NCI-H69 (cell line): ENCODE results near the gene KIAA1671.
"Not testable (repeated sequence)": the region's sequence is repeated elsewhere in the genome, so short reads cannot be mapped to it uniquely, and the experiment has no call there.

Experiments used
- DNase-seq: peaks from one replicate; lab custom pipeline; 2025; lab: John Stamatoyannopoulos, UW

The KIAA1671 gene

DNA sequence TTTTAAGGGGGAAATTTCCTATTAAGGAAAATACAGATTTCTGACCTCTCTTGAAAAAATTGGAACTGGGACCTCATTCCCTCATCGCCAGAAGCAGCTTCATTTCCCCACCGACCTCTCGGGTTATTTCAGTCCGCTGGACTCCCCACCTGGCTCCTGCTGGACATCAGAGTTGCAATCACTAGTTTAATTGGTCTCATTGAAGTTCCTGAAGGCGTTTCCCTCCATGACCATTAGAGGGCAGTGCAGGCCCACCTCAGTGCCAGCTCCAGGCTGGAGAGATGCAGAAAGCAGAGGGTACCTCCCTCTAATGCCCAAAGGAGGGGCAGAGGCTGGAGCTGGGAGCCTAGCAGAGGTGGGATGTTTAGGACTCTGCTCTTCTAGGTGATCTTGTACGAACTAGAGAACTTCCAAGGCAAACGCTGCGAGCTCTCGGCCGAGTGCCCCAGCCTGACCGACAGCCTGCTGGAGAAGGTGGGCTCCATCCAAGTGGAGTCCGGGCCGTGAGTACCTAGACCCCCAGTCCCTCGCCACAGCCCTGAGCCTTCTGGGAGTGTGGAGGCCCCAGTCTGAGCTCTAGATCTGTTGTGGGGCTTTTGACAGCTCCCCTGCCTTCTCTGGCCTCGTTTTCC is 249.9 kb downstream of the KIAA1671 start:
- peak; percentile 77 for DNase-seq

DNA sequence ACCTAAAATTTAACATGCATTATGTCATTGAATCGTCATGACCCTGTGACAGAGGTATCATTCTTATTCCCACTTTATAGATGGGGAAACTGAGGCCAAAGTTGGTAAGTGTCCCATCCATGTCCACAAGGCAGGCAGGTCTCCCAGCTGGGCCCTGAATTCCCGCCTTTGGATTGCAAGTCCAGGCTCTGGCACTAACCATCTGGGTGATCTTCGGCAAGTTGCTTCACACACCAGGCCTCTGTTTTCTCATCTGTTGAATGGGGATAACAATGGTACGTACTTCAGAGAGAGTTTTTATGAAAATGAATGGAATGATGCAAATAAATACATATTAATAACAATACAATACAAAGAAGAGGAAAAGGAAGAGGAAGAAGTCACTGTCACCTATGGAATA is 250.6 kb downstream of the KIAA1671 start:
- no peak for DNase-seq

DNA sequence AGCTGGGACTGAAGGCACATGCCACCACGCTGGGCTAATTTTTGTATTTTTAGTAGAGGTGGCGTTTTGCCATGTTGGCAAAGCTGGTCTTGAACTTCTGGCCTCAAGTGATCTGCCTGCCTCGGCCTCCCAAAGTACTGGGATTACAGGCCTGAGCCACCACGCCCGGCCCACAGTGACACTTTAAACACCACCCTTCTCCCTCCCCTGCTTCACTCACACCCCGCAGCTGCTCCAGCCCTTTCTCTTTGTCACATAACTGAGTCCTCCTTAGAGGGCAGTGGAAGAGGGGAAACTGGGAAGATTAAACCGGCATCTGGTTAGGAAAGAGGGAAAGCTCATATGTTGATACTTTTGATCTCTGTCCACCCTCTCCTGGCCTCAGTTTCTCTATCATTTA is 252.0 kb downstream of the KIAA1671 start:
- not testable (repeated sequence) for DNase-seq

DNA sequence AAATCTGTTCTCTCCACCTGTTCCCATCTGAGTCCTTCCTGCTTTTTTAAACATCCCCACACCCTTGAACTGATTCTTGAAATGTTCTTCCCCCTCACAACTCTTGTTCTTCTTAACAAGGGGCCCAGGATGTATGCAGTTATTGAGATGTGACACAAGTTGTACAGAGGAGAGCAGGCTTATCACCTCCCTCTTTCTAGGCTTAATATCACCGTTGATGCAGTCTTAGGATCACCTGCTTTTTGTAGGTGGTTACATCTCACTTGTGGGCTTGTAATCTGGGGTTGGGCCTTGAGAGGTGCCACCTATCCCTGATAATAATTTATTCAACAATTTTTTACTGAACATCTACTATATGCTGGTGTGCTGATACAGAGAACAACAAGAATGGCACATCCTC is 253.3 kb downstream of the KIAA1671 start:
- no peak for DNase-seq

DNA sequence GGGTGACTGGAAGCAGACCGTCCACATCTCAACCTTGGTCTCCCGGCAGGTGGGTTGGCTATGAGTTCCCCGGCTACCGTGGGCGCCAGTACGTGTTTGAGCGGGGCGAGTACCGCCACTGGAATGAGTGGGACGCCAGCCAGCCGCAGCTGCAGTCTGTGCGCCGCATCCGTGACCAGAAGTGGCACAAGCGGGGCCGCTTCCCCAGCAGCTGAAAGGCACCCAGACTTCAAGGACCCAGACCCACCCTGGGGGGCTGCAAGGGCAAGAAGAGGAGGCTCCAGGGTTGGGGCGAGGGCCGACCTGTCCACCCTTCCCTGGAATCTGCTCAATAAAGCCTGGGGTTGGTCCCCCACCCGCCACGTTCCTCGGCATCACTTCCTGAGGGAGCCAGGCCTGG is 254.5 kb downstream of the KIAA1671 start:
- DNase-seq: no peak

DNA sequence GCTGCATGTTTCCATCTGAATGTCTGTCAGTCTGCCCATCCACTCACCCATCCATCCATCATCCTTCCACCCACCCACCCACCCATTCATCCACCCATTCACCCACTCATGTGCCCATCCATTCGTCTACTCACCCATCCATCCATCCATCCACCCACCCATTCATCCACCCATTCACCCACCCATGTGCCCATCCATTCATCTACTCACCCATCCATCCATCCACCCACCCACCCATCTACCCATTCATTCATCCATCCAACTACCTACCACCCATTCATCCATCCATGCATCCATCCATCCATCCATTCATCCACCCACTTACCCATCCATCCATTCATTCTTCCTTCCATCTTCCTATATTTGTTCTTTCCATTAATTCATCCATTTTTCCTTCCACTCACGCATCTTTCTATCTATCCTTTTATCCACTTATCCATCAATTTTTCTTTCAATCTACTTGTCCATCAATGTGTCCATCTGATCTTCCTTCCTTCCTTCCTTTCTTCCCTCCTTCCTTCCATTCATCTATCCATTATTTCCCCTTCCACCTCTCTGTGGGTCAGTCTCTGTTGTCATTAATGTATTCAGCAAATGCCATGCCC is 255.1 kb downstream of the KIAA1671 start:
- no peak for DNase-seq

DNA sequence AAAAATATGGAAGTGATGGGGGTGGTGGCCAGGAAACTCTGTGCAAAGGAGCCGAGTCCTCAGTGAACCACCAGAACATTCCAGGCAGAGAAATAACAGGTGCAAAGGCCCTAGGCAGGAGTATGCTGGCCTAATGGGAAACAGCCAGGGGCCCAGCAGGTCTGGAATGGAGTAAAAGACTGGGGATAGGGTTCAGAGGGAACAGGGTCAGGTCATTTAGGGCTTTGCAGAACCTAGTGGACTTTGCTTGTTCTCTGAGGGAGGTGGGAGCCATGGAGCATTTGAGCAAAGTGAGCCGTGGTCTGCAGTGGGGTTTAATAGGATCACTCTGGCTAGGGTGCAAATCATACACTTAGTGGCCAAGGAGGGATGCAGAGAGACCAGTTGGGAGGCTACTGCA is 255.8 kb downstream of the KIAA1671 start:
- DNase-seq: no peak

DNA sequence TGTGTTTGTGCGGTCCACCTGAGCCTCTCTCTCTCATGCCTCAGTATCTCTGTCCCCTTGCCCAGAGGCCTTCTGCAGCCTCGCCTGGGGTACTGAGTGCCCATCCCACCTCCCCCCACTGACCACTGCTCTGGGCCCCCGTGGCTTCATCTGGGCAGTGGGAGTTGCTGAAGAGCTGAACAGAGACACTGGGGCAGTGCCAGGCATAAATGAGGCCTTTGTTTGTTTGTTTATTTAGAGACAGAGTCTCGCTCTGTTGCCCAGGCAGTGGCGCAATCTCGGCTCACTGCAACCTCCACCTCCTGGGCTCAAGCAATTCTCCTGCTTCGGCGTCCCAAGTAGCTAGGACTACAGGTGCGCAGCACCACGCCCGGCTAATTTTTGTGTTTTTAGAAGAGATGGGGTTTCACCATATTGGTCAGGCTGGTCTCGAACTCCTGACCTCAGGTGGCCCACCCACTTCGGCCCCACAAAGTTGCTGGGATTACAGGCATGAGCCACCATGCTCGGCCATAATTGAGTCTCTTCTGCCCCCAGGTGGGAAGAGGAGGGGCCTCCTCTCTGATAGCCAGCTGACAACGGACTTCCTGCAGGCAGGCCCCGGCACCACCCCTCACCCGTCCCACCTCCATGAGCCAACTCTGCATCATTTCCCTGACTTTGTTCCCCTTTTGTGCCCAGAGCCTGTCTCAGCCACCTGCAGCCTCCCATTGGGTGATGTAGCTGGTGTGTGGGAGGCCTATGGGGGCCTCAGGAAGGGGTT is 256.4 kb downstream of the KIAA1671 start:
- DNase-seq: peak; percentile 11

DNA sequence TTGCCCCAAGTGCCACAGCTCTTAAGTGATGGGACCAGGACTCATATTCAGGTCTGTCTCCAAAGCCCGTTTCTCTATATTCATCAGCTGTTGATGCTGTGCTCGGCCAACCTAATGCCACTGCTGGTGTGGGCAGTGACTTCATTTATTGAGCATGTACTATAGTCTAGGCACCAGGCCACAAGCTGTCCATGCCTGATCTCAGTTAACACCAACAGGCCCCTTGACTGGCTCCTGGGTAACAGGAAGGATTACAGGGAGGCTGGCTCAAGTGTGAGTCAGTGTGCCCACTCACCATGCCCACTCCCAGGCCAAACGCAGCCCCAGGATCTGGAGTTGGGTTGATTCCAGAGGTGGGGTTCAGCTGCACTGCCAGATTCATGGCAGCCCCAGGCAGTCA is 258.3 kb downstream of the KIAA1671 start:
- no peak for DNase-seq

DNA sequence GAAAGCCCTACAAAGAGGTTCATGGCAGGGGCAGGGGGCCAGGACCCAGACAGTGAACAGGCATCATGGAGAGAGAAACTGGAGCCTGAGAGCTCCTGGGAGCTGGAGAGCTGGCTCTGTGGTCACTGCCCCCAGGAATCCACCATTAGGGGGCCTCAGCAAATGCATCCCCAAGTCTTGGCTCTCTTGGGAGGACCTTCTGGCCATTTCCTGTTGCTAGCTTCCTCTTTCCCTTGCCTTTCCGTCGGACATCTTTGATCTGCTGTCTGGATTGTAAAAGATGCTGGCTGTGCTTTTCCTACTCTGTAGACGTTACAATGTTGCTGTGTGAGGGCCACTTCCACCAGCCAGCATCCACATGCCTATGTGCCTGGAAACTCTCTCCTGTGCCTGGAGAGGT is 259.8 kb downstream of the KIAA1671 start:
- DNase-seq: no peak

DNA sequence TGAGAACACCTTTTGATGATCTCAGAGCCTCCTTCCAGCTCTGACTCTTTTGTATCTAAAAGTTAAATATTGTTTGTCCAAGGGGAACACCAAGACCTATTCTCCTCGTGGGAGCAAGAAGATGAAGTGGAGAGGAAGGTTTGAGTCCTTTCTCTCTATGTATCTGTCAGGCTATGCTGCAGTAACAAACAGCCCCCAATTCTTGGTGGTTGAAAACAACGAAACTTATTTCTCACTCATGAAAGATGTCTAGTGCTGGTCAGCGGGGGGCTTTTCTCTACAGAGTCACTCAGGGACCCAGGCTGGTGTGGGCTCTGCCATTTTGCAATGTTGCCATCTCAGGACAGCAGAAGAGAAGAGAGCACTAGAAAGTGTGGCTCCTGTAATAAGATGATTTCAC is 260.7 kb downstream of the KIAA1671 start:
- DNase-seq: no peak

DNA sequence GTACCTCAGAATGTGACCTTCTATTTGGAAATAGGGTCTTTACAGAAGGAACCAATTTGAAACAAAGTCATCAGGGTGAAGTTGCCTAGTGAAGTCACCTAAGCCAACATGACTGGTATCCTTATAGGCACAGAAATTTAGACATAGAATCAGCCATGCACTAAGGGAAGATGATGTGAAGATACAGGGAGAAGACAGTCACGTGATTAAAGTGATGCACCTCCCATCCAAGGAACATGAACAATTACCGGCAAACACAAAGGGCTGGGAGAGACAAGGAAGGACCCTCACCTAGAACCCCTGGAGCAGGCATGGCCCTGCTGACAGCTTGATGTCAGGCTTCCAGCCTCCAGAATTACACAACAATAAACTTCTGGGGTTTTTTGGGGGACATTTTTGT is 263.7 kb downstream of the KIAA1671 start:
- no peak for DNase-seq

DNA sequence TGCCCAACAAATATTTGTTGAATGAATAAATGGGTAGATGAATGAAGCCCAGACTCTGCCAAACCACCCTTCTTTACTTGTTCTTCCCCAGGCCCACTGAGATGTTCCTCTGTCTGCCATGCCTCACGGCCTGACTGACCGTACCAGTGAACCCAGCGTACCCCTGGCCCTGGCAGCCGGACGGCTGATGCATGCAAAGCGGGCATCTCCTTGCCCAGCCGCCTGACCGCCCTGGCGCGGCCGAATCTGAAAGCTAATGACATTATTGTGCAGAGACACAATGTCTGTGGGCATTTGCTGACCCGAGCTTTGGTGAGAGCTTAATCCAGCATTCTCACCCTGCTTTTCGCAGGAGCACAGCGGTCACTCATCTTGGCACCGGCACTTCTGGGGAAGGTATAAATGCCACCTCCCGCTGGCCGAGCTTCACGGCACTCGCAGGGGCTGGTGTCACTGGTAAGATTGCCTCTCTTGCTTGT is 266.7 kb downstream of the KIAA1671 start, which contains the start of gene CRYBB2:
Gene CRYBB2, plus strand, starts transcription at position 429 of the 479 bp plus-strand sequence. CDS start 1,791 bp downstream, outside the sequence.
- DNase-seq: no peak

DNA sequence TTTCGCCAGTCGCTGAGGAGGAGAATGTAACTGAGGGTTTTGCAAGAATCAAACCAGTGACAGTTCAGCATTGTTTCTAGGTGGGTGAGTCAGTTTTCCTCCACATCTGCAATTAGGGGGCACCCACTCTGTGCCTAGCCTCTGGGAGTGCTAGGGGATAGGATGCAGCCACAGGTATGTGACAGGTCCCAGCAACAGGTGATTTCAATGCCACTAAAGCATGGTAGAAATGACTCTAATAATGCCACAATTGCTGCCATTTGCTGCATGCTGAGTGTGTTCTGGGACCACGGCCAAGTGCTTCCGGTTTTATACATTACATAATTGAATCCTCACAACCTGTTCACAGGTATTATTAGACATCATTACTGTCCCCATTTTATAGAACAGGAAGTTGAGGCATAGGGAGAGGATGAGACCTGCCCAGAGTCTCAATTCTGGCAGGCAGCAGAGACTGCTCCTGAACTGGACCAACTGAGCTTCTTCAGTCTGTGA is 267.5 kb downstream of the KIAA1671 start:
- DNase-seq: peak; percentile 89

DNA sequence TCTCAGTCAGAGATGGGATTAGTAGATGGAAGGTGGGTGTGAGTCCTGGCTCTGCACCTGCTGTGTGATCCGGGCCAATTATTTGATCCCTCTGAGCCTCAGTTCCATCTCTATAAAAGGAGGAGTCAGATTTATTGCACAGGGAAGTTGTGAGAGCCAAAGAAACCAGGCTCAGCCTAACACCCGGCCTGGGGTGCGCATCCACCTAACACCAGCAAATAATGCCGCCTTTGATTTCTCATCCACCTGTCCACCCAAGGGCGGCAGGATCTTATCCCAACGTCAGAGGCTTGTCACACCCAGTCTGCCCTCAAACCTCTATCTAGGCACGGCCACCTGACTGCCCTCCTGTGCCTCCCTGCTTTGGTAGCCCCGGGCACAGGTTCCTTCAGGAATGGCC is 269.3 kb downstream of the KIAA1671 start:
- DNase-seq: peak; percentile 17

DNA sequence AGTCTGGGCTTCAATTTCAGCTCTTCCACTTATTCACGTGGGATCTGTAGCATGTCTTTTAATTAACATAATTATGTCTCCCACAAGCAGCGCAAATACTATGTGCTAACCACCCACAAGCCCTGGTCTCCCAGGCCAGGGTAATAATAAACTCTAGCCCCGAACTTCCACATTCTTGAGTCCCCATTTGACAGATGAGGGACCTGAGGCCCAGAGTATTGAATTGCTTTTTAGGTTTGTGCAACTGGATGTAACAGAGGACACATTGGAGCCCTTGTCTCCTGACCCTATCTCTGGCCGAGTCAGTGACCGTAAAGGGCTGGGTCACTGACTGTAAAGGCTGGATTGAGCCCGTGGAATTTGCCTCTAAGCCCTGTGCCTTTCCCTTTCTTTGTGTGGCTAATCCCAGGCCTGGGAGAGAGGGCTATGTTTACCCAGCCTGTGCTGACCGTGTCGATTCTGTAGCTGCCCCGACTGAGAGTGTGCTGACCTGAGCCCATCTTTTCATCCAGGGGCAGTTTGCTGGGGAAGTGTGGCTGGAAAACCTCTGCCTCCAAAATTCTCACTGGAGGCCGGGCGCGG is 270.8 kb downstream of the KIAA1671 start:
- DNase-seq: peak; percentile 78

DNA sequence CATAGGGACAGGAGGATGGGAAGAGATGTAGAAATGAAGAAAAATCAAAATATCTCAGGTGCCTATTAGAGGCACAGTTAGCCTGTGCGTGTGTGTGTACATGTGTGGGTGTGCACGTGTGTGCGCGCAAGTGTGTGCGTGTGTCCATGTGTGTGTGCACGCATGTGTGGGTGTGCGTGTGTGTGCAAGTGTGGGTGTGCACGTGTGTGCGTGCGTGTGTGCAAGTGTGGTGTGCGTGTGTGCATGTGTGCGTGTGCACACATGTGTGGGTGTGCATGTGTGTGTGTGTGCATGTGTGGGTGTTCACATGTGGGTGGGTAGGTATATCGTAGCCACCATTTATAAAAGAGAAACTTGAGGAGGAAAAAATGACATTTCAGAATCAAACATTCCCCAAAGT is 276.3 kb downstream of the KIAA1671 start:
- DNase-seq: no peak

DNA sequence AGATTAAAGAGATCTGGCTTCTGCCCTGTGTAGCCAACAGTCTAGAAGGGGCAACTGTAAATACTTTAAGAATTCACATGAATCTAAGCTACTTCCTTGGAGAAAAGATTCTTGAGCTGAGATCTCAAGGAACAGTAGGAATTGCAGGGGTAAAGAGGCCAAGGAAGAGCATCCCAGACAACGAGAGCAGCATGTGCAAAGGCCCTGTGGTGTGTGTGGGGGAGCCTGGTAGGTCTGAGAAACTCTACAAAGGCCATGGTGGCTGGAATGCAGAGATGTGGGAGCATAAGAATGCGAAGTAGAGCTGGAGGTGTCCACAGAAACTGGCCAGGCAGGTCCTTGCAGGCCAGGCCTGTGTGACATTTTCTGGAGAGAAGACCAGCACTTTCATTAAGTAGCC is 278.2 kb downstream of the KIAA1671 start:
- DNase-seq: not testable (repeated sequence)

DNA sequence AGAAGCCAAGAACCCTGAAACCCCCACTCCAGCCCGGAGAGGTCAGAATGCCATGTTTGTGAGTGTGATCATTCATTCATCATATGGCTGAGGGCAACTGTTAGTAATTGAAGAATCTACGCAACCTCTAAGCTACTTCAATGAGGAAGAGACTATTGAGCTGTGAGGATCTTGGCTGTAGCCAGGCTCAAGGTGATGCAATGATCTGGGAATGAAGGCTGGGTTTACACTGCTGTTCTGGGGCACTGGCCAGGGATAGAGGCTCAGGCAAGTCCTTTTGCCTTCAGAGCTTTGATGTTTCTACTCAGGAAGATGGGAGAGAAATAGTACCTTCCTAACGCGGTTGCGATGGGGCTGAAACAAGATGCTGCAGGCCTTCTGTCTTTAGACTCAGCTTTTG is 279.8 kb downstream of the KIAA1671 start:
- DNase-seq: no peak

DNA sequence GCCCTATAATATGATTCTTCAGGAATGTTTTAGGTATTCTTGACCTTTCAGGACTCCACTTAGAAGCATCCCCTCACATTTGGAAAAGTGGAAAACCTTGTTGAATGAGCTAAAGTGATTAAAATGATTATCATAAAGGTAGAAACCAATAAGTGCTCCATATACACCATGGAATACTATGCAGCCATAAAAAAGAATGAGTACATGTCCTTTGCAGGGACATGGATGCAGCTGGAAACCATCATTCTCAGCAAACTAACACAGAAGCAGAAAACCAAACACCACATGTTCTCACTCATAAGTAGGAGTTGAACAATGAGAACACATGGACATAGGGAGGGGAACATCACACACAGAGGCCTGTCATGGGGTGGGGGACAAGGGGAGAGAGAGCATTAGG is 281.2 kb downstream of the KIAA1671 start:
- not testable (repeated sequence) for DNase-seq

DNA sequence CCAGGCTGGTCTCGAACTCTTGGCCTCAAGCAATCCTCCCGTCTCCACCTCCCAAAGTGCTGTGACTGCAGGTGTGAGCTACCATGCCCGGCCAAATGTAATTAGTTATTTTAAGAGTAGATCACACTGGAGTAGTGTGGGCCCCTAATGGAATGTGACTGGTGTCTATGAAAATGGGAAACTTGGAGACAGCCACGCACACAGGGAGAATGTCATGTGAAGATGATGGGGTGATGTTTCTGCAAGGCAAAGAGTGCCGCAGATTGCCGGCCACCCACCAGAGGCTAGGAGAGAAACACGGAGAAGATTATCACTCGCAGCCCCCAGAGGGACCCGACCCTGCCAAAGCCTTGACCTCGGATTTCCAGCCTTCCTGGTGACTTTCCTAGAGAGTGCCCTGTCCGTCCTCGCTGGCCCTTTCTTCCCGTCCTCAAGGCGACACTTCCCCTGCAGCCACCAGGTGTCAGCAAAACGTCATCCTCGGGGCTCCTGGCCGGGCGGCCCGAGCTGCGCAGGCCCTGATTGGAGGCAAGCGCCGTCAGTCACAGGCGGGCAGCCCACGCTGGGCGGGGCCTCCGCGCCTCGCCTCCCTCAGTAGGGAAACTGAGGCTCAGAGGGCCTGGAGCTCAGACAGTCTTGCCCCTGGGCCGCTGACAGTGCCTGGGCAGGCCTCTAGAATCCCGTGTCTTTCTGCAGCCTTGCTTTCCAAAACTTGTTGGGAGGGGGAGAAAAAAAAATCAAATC is 283.2 kb downstream of the KIAA1671 start:
- DNase-seq: peak; percentile 87

DNA sequence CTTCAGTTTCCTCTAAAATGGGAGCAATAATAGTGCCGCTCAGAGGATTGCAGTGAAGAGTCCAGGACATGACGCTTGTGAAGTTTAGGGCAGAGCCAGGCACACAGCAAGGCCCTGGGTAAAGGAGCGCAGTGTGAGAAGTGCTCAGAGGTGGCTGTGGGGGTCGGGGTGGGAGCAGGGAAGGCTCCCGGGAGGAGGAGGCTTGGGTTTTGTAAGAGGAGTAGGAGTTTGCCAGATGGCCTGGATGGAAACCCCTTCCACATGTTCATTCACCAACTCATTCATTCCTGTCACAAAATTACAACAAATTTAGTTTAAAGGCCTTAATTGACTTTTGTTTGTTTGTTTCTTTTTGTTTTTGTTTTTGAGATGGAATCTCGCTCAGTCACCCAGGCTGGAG is 283.9 kb downstream of the KIAA1671 start:
- no peak for DNase-seq
